Neural cell (in vitro differentiated cells): ENCODE data around the gene GNL1.
"Not testable (repeated sequence)": the region's sequence is repeated elsewhere in the genome, so short reads cannot be mapped to it uniquely, and the experiment has no call there.

ENCODE experiments used
- CTCF ChIP-seq: fragments of 450-650 bp; IDR thresholded peaks from 2 replicates; pipeline ENCODE4 v1.5.1; 2014; ENCODE audit warnings: antibody characterized with exemption, mild to moderate bottlenecking, moderate library complexity; ENCODE audit not compliant: poor library complexity, severe bottlenecking
- MXI1 ChIP-seq: fragments of 450-650 bp; conservative IDR thresholded peaks from 2 replicates; pipeline ENCODE4 v1.6.1; 2014; ENCODE audit warnings: antibody characterized with exemption, mild to moderate bottlenecking; ENCODE audit not compliant: poor library complexity, severe bottlenecking
- POLR2AphosphoS5 ChIP-seq: IDR thresholded peaks from 2 replicates; pipeline ENCODE4 v1.6.1; 2012
- RAD21 ChIP-seq: fragments of 450-650 bp; conservative IDR thresholded peaks from 2 replicates; pipeline ENCODE4 v1.6.1; 2014; ENCODE audit warnings: antibody characterized with exemption, mild to moderate bottlenecking, moderate library complexity

GRCh38 chr6:30521952-30522351 is 34.3 kb downstream of the GNL1 start:
- TF ChIP-seq CTCF, POLR2AphosphoS5, RAD21, MXI1: not testable (repeated sequence)
